ENCODE data around the gene NIPAL3.
"Not testable (repeated sequence)": the region's sequence is repeated elsewhere in the genome, so short reads cannot be mapped to it uniquely, and the experiment has no call there.

NIPAL3 gene

DNA sequence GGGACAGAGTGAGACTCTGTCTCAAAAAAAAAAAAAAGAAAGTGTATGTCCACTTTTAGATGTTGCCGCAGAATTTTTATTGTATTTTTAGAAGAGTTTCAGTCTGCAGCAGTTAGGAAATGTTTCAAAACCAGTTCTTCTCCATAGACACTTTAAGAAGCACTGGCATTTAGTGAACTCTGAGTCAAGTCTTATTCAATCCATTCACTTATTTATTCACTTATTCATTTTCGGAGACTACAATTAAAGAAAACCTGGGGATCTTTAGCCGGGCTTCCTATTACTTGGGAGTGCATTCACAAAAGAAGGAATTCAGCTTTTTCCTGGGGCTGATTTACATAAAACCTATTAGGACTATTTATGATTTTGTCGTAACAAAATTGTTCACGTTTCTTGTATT lies 99.3 kb downstream of the NIPAL3 start:
- no peak for DNase-seq (ENCODE audit: low read depth in 4 of 4, low spot score in 1 of 4)

GRCh38 chr1:24515671-24516209 lies 100.1 kb downstream of the NIPAL3 start:
- not testable (repeated sequence) for DNase-seq (ENCODE audit: low read depth in 4 of 4, low spot score in 1 of 4)

DNA sequence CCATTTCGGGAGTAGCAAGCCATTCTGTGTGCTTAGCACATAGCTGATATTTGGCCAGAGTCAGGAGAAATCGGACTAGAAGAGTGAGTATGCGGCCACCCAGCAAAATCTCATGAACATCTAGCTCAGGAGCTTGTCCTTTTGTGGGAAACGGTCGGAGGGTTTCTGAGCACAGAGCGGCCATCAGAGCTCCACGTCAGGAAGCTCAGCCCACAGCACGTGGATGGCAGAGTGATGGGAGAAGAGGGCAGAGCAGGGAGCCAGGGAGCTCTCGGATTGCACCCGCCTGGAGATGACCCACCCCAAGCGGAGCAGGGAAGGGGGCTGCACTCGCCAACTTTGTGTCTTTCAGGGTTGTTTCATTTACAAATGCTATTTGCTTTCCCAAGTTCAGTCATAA lies 100.9 kb downstream of the NIPAL3 start:
- no peak for DNase-seq (ENCODE audit: low read depth in 4 of 4, low spot score in 1 of 4)

- DNase-seq (ENCODE audit: low read depth in 4 of 4, low spot score in 1 of 4) = no peak
Observed at GRCh38 chr1:24517898-24518297, 102.3 kb downstream of the NIPAL3 start.

GRCh38 chr1:24520282-24520681 lies 104.7 kb downstream of the NIPAL3 start:
- DNase-seq (ENCODE audit: low read depth in 4 of 4, low spot score in 1 of 4) = not testable (repeated sequence)
